HG03342 (cell line): ENCODE data around the gene COL23A1.
"Not testable (repeated sequence)": the region's sequence is repeated elsewhere in the genome, so short reads cannot be mapped to it uniquely, and the experiment has no call there.

Experiments
- ATAC-seq: cut with Tn5 transposase; IDR thresholded peaks from one replicate; pipeline ENCODE4 v1.9.1; 2021; ENCODE audit warnings: mild to moderate bottlenecking, moderate library complexity; ENCODE audit not compliant: unreplicated experiment

The COL23A1 gene

DNA sequence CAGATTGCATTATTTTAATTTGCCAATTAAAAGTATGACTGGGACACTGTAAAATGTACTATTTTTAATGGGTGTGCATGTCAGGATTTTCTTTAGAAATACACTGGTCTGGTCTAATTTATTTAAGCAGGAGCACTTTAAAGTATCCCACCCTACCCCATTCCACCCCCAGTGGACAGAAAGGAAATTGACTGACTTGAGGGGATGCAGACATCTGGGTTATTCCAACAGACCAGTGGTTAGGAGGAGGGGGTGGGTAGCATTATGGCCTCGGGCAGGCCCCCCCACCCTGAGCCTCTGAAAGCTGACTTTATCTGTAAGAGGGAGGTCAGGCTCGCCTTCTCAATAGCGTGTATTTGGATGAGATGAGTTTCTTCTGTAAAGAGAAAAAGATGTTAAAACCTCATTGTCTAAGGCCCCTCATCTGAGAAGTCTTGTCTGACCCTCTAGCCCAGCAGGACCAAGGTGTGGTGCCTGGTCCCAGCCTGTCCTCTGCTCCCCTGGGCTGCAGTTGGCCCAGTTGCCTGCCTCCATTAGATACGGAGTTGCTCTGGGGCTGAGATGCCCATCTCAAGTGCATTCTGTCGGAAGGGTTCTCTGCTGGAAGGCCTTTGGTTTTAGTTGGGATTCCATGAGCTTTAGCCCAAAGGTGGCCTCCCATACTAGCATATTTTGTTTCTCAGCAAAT is 381.5 kb downstream of the COL23A1 start:
- ATAC-seq, result no peak

DNA sequence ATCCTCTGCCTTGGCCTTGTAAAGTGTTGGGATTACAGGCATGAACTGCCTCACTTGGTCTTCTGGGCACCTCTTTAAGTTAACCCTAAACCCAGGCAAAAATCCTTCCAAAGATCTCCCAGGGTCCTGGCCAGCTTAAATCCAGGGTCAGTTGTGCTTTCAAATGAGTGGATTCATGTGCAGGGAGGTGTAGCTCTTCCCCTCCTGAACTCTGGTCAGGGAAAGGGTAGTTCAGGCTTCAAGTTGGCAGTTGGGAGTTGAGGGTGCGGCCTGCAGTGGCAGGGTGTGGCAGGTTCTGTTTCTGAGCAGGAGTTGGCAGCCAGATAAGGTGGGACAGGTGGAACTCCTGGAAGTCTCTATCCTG is 382.3 kb downstream of the COL23A1 start:
- no peak for ATAC-seq

DNA sequence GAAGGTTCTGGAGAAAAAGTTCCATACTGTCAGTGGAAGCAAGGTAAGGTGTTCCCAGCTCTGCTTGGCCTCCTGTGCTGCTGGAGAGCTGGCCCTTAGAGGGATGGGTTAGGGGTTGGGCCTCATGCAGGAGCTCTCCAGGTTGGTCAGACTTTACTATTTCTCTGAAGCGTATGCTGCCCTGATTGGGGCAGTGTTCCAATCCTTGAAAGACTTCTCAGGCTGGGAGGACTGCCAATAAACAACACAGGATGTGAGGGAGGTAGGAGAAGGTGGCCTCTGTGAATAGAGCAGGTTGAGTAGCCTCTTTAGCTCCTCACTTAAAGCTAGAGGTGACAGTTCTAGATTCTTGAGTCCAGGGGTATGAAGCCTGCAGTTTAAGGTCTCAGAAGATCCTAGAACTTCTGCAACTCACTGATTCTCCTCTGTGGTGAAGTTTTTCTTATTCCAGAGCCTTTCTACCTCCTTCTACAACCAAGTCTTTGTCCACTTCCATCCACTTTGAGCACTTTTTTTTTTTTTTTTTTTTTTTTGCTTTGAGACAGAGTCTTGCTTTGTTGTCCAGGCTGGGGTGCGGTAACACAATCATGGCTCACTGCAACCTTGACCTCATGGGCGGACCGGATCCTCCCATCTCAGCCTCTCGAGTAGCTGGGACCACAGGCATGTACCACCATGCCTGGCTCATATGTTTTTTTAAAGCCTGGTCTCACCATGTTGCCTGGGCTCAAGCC is 382.8 kb downstream of the COL23A1 start:
- no peak for ATAC-seq

DNA sequence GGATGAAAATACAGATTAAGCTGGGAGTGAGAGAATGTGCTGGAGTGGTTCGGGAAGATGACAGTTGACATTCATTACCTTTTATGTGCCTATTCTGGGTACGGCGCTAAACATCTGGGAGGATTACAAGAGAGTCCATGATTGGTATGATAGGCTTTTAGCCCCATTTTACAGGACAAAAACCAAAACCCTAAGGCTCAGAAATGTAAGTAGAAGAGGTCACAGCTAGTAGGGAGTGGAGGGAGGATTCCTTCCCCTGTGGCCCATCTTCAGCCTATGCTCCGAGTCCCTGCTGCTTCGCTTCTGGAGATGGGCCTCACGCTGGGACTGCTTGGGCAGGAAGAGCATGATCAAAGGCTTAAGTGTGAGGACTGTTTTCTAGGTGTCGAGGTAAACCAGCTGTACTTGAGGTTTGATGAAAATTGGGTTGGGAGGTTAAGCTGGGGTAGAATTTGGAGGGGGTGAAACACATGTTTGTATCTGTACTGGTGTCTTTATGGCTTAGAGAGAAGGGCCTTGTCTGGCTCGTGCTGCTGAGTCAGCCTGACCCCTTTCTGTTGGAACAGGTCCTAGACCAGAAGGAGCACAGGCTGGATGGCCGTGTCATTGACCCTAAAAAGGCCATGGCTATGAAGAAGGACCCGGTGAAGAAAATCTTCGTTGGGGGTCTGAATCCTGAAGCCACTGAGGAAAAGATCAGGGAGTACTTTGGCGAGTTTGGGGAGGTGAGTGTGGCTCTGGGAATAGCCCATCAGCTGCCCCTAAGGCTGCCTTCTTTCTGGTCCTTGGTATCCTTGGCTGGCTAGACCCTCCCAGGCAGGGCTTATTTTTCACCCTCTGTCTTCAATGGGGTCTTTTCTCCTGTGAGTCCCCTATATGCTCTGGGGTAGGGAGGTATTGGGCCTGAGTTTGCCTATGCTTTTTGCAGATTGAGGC is 383.8 kb downstream of the COL23A1 start:
- no peak for ATAC-seq

DNA sequence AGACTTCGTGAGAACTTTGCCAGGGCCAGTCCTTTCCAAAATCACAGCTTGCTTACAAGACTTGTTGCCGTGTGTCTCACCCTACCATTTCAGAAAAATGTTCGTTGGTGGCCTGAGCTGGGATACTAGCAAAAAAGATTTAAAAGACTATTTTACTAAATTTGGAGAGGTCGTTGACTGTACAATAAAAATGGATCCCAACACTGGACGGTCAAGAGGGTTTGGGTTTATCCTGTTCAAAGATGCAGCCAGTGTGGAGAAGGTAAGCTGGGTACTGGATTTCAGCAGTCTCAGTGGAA is 384.5 kb downstream of the COL23A1 start:
- no peak for ATAC-seq

DNA sequence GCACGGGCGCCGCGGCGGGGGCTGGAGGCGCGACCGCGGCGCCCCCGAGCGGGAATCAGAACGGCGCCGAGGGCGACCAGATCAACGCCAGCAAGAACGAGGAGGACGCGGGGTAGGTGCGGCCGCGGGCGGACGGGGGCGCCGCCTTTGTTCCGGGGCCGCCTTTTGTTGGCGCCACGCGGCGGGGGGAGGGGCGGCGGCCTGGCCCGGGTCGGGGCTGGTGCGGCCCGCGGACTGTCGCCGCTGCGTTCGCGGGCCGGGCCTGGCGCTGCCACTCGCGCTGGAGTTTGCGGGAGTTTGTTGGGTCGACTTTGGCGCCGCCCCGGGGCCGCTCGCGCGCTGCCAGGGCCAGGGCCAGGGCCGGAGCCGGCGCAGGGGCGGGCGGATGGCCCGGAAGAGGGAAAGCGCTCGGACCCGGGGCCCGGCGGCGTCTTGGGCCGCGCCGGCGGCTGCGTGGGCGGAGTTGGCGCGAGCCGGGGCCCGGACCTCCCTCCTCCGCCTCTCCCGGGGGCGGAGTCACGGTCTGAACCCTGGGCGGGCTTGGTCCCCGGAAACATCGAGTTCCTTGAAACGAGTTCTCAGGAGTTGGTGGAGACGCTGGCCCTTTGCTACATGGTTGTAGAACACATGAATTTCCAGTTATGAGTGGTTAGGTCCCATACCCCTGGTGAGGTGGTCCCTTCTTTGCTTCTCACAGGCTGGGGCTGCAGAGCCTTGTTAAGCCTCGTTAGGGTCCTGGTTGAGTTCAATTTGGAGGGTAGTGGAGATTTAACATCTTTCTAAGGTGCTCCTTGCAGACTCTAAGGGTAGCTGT is 385.1 kb downstream of the COL23A1 start:
- ATAC-seq, result peak; percentile 43

DNA sequence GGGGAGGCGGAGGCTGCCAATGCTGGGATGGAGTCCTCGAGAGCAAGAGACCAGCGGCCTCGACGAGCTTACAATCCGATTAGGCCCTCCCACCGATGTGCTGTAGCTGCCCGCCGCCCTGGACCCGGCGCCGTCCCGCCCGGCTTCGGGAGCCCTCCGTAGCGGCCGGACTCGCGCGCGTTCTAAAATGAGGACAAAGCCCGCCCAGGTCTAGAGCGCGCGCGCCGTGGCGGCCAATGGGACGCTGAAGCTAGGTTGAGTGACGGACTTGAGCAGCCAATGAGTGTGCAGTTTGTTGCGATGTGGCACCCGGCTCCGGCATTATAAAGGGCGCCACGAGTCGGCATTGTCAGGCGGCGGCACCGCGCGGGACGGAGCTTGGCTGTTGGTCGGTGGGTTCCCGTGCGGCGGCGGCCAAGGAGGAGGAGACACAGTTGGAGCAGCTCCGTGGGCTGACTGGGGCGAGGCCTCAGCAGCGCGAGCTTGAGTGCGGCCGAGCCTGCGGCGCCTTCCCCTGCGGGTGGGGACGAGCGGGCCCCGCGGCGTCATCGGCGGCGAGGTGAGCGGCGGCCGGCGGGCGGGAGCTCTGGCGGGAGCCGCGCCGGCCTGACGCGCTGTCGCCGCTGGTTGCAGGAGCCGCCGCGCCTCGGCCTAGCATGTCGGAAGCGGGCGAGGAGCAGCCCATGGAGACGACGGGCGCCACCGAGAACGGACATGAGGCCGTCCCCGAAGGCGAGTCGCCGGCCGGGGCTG is 385.8 kb downstream of the COL23A1 start, which contains the start of gene HNRNPAB:
TSS of gene HNRNPAB (plus strand) at position 352 of the 753 bp plus-strand sequence. CDS start at position 657, 305 bp downstream.
- peak; percentile 81 for ATAC-seq

DNA sequence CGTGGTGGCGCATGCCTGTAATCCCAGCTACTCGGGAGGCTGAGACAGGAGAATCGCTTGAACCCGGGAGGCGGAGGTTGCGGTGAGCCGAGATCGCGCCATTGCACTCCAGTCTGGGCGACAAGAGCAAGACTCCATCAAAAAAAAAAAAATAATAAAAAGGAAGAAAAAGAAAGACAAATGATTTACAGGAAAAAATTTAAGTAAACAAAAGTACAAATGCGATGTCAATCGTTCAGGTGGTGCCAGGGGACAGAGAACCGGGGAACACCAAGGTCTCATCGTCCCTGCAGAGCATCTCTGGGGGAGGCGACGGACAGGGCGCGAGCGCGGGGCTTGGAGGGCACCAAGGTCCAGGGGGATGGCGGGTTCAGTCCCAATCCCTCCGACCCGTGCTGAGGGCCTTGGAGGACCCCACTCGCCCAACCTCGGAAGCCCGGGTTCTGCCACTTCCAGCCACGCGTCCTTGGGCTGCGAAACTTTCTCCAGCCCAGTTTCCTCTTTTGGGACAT is 386.5 kb downstream of the COL23A1 start:
- peak; percentile 1 for ATAC-seq

DNA sequence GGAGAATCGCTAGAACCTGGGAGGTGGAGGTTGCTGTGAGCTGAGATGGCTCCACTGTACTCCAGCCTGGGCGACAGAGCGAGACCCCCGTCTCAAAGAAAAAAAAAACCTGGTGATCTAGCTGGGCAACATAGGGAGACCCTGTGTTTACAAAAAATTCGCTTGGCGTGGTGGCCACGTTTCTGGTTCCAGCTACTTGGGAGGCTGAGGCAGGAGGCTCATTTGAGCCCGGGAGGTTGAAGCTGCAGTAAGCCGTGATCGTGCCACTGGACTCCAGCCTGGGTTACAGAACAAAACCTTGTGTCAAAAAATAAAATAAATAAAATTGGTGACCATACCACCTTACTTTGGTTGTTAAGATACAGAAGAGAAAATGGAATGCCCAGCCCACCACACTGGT is 387.7 kb downstream of the COL23A1 start:
- no peak for ATAC-seq

DNA sequence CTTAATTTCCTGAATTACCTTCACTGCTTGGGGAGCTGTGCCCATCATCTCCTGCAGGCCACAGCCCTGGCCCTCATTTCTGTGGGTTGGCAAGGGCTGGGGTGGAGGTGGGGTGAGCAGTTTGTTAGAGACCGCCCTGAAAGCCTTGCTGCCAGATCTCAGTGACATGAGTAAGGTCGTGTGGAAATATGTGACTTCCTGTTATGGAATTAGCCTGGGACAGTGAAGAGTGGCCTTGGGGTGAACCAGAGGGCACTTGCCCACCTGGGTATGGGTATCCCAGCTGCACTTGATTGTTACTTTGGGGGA is 388.3 kb downstream of the COL23A1 start:
- no peak for ATAC-seq

DNA sequence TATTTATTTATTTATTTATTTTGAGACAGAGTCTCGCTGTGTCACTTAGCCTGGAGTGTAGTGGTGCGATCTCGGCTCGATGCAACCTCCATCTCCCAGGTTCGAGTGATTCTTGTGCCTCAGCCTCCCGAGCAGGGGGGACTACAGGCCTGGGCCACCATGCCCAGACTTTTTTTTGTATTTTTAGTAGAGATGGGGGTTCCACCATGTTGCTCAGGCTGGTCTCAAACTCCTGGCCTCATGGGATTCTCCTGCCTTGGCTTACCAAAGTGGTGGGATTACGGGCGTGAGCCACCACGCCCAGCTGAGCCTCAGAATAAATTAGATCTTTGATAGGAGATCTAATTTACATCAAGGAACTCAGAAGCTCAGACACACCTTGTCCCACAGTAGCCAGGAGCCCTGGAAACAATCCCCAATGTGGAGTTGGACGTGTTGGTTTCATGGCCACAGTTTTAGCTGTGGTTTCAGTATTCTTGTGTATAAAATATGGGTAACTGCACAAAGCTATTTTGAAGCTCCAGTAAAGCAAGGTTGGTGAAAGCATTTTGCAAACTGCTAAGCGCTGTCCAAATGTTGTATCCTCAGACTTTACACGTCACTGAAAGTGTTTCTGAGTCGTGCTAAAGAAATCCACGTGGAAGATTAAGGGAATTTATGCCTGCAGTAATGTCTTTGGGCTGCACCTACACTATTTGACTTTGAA is 388.8 kb downstream of the COL23A1 start:
- no peak for ATAC-seq

DNA sequence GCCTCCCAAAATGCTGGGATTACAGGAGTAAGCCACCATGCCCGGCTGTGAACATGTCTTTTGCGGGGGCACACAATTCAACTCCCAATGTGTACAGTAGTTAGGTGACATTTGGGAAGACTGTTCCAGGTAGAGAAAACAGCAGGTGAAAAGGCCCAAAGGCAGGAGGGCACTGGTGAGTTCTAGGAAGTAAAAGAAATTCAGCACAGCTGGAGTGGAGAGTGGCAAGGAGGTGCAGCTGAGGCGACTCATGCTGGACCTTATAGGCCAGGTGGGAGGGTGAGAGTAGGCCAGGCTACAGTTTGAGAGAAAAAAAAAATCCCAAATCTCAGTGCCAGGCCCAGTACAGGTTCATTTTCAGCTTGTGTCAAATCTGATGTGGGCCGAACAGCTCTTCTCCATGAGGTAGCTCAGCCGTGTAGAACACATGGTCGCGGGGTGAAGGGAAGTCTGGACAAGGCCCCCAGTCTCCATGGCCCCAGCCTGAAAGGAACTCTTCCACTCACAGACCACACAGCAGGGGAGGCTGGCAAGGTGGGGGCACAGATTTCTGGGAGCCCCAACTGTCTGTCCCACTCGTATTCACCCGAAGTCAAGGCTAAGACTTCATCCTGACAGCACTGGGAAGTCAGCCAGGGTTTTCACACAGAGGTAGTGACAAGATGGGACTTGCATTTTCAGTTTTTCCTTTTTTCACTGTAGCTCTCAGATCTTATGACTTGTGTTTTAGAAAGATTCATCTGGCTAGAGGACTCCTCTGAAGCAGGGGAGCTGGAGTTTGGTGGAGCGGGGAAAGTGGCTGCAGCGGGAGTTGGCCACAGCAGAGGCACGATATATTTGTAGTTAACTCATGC is 390.4 kb downstream of the COL23A1 start:
- ATAC-seq, result no peak

DNA sequence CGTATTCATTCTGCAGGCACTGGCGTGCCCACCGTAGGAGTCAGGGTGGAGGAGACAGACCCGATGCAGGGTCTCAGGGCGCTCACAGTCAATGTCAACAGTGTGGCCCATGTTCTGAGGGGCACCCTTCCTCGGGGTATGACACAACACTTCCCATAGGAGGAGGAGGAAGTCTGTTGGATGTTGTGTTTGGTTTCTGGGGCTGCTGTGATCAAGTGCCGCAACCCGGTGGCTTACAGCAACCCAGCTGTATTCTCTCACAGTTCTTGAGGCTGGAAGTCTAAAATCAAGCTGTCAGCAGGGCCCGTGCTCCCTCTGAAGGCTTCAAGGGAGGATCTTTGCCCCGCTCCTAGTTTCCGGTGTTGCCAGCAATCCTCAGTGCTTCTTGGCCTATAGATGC is 391.5 kb downstream of the COL23A1 start:
- no peak for ATAC-seq

DNA sequence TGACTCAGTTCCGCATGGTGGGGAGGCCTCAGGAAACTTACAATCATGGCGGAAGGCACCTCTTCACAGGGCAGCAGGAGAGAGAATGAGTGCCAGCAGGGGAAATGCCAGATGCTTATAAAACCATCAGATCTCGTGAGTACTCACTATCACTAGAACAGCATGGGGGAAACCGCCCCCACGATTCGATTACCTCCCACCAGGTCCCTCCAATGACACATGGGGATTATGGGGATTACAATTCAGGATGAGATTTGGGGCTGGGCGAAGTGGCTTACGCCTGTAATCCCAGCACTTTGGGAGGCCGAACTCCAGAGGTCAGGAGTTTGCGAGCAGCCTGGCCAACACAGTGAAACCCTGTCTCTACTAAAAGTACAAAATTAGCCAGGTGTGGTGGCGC is 392.0 kb downstream of the COL23A1 start:
- not testable (repeated sequence) for ATAC-seq

DNA sequence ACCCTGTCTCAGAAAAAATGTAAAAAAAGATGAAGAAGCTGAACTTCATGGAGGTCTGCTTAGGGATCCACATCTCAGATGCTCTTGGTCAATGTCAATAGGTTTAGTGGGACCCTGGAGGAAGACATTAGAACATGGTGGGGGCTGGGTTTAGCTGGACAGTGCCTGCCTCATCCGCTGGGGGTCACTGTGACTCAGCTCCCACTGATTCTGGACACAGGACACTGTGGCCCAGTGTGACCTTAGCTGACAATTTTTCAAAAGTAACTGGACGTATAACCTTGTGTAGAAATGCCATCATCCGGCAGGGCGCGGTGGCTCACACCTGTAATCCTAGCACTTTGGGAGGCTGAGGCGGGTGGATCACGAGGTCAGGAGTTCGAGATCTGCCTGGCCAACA is 393.2 kb downstream of the COL23A1 start:
- ATAC-seq, result no peak

DNA sequence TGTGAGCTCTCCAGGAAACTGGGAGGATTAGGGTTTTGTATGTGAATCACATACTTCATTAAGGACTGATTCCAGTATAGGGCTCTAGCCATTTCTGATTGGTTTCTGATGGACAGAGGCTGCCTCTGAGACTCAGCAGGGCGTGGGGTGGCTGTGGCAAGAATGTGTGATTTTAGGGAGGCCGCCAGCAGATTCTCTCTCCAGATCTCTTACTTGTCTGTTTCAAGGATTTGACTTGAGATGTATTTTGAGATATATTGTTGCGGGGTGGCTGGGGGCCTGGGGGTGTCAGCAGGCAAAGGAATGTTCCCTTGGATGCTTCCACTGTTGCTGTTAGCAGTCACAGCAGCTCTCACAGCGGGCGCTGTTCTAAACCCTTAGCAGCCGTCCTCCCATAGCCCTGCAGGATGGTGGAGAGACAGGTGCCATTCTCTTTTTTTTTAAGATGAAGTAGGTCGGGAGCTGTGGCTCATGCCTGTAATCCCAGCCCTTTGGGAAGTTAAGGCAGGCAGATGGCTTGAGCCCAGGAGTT is 393.8 kb downstream of the COL23A1 start:
- ATAC-seq, result no peak

DNA sequence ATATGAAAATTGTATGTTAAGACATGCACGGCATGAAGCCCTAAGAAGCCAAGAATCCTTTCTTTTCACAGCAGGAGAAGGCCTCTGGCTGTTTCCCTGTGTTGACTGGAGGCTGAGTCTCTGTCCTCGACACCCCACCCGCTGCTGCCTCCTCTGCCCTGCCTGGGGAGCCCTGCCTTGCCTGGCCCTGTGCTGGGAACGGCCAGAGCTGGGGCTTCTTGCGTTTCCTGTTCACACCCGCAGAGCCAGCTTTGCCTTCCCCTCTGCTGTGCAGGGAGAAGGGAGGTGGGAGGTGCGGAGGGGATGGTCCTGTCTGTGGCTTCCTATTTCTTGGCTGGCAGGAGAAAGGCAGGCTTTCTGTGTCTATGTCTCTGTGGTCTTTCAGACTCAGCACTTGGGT is 396.2 kb downstream of the COL23A1 start:
- no peak for ATAC-seq

DNA sequence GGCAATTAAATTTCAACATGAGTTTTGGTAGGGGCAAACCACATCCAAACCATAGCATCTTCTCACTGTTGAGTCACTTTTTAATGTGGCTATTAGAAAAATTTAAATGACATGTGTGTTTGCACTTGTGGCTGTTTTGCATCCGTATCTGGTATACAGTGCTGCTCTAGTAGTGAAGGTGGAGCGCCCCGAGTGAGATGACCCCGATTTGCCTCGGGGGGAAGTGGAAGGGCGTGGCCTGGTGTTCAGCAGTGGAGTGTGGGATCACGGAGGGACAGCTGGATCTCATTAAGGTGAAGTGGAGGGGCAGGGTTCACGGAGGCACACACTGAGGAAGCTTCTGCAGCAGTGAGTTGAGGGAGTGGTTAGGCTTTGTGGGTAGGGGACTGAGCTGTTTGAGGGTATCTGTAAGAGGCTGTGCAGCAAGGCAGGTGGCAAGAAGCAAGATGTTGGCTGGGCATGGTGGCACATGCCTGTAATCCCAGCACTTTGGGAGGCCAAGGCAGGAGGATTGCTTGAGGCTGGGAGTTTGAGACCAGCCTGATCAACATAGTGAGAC is 396.9 kb downstream of the COL23A1 start:
- ATAC-seq, result no peak
